Panc1 (cell line): ENCODE data around the gene CDC5L. TPM values are rescaled to one million over a fixed set of nuclear protein-coding genes. Genes with fewer than 3 reads are reported as not detected.

Experiments used
- ATAC-seq: fragments of 200-7000 bp; cut with Tn5 transposase; 2 replicates; pipeline ENCODE4 v1.9.1; 2020; ENCODE audit warnings: mild to moderate bottlenecking, moderate library complexity
- BruUV-seq: library from RNA; stranded (reverse); fragments of 400-500 nt; replicated peaks from 2 replicates; lab custom pipeline; 2021; lab: Mats Ljungman, UMichigan
- CTCF ChIA-PET: fragments of 300-600 bp; sonication (Branson Sonifier 250); formaldehyde crosslinking; loops from one replicate; lab custom pipeline; 2022; ENCODE audit warnings: antibody characterized with exemption; lab: Charles Lee
- POLR2A ChIA-PET: fragments of 300-600 bp; sonication (Branson Sonifier 250); formaldehyde crosslinking; loops from one replicate; lab custom pipeline; 2022; ENCODE audit warnings: antibody characterized with exemption; lab: Charles Lee
- DNase-seq: peaks from one replicate; pipeline ENCODE4 v3.0.0-alpha.2; 2010; ENCODE audit warnings: low read depth, low spot score
- H3K27ac ChIP-seq: 2 replicates; pipeline ENCODE4 v1.5.1; 2011; ENCODE audit warnings: mild to moderate bottlenecking, low read length, inconsistent platforms
- H3K27me3 ChIP-seq: fragments of 200-500 bp; sonication (Bioruptor generic); 2 replicates; pipeline ENCODE4 v1.6.0; 2014; ENCODE audit warnings: low read length, inconsistent platforms; ENCODE audit not compliant: control insufficient read depth, insufficient read depth
- H3K36me3 ChIP-seq: fragments of 200-500 bp; sonication (Bioruptor generic); 2 replicates; pipeline ENCODE4 v1.5.1; 2014; ENCODE audit warnings: inconsistent platforms, mild to moderate bottlenecking, low read length, moderate library complexity; ENCODE audit not compliant: control insufficient read depth, insufficient read depth
- H3K4me1 ChIP-seq: 2 replicates; pipeline ENCODE4 v1.5.1; 2011; ENCODE audit warnings: inconsistent platforms, mild to moderate bottlenecking, low read length, moderate library complexity; ENCODE audit not compliant: control insufficient read depth, insufficient read depth
- H3K4me3 ChIP-seq, 2 experiments: 2 replicates each; pipeline ENCODE4 v1.5.1; 2011 to 2012; ENCODE audit warnings: low read depth in 2 of 2, low read length in 2 of 2, mild to moderate bottlenecking in 2 of 2, inconsistent platforms in 1 of 2, moderate library complexity in 1 of 2
- H3K9me3 ChIP-seq: fragments of 200-500 bp; sonication (Bioruptor generic); 2 replicates; pipeline ENCODE4 v1.5.1; 2014; ENCODE audit warnings: low read depth, mild to moderate bottlenecking, inconsistent platforms, low read length, moderate library complexity; ENCODE audit not compliant: control insufficient read depth, insufficient read depth
- CTCF ChIP-seq: fragments of 450-650 bp; IDR thresholded peaks from 2 replicates; pipeline ENCODE4 v1.5.1; 2017; ENCODE audit warnings: mild to moderate bottlenecking
- POLR2AphosphoS5 ChIP-seq: IDR thresholded peaks from 2 replicates; pipeline ENCODE4 v1.6.1; 2012; ENCODE audit warnings: mild to moderate bottlenecking, low read depth, low read length, moderate library complexity
- SIN3A ChIP-seq: IDR thresholded peaks from 2 replicates; pipeline ENCODE4 v1.6.1; 2012; ENCODE audit warnings: low read depth, mild to moderate bottlenecking, low read length, moderate library complexity, borderline replicate concordance; ENCODE audit not compliant: insufficient read depth
- TCF7L2 ChIP-seq: IDR thresholded peaks from 2 replicates; pipeline ENCODE4 v1.6.1; 2011; ENCODE audit warnings: mild to moderate bottlenecking, low read depth, low read length, inconsistent platforms
- in situ Hi-C: cut with HindIII; loops from 2 replicates; pipeline ENCODE4 v1.10.0; 2016; ENCODE audit warnings: low sequenced_read_pairs, low pct_unique_long_range_greater_than_20kb
- intact Hi-C: fragments of 100-400 bp; cut with micrococcal nuclease; formaldehyde crosslinking; loops from one replicate; pipeline ENCODE4 v1.10.0; 2022; ENCODE audit not compliant: unreplicated experiment
- total RNA-seq: library from RNA; stranded (reverse); gene quantifications from one replicate; pipeline ENCODE4 v1.2.1, GENCODE V29; 2021; ENCODE audit not compliant: unreplicated experiment
- TF ChIP-seq, protein P1 (sequence below), 2 experiments: IDR thresholded peaks; 2 replicates each; pipeline ENCODE4 v1.6.1; 2011 to 2012; ENCODE audit warnings: low read depth in 2 of 2, control low read depth in 1 of 2, low read length in 1 of 2, mild to moderate bottlenecking in 1 of 2, moderate library complexity in 1 of 2; ENCODE audit not compliant: insufficient read depth in 1 of 2

Gene CDC5L
- total RNA-seq, 1 experiment from 2014 or later = 23.3 TPM

- POLR2A ChIA-PET = no interaction called here
- Histone ChIP-seq H3K36me3 (no peaks in the 10 kb centered on the region), H3K4me1 (no peaks in the 10 kb centered on the region), H3K27ac (no peak overlapping the region), H3K27me3 (no peaks in the 10 kb centered on the region; the same call in 1 of the 2 replicates), H3K4me3 (no peak overlapping the region), H3K9me3 (no peaks in the 10 kb centered on the region)
- no TSS peak for BruUV-seq
- TF ChIP-seq, protein P1, sequence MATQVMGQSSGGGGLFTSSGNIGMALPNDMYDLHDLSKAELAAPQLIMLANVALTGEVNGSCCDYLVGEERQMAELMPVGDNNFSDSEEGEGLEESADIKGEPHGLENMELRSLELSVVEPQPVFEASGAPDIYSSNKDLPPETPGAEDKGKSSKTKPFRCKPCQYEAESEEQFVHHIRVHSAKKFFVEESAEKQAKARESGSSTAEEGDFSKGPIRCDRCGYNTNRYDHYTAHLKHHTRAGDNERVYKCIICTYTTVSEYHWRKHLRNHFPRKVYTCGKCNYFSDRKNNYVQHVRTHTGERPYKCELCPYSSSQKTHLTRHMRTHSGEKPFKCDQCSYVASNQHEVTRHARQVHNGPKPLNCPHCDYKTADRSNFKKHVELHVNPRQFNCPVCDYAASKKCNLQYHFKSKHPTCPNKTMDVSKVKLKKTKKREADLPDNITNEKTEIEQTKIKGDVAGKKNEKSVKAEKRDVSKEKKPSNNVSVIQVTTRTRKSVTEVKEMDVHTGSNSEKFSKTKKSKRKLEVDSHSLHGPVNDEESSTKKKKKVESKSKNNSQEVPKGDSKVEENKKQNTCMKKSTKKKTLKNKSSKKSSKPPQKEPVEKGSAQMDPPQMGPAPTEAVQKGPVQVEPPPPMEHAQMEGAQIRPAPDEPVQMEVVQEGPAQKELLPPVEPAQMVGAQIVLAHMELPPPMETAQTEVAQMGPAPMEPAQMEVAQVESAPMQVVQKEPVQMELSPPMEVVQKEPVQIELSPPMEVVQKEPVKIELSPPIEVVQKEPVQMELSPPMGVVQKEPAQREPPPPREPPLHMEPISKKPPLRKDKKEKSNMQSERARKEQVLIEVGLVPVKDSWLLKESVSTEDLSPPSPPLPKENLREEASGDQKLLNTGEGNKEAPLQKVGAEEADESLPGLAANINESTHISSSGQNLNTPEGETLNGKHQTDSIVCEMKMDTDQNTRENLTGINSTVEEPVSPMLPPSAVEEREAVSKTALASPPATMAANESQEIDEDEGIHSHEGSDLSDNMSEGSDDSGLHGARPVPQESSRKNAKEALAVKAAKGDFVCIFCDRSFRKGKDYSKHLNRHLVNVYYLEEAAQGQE (IDR thresholded peaks at IDR 0.05; ENCODE audit: insufficient read depth in 1 of 2, low read depth in 2 of 2, low read length in 1 of 2) = no peak
- TF ChIP-seq CTCF (no peak), SIN3A (no peak), POLR2AphosphoS5 (no peak), TCF7L2 (no peak)
- CTCF ChIA-PET = interaction anchor here (2.6 kb wide), 1 partner anchor 13 kb away, joined by 7 read pairs; no protein-coding TSS in a partner anchor
- no peak for ATAC-seq
- intact Hi-C loops (no loop called here), in situ Hi-C loops (no loop called here)
- DNase-seq = no peak
Observed at GRCh38 chr6:44462335-44462734, 74.8 kb downstream of the CDC5L start.

- BruUV-seq = no TSS peak
- Histone ChIP-seq H3K27ac (no peak overlapping the region), H3K4me3 (no peak overlapping the region), H3K4me1 (no peaks in the 10 kb centered on the region), H3K36me3 (no peaks in the 10 kb centered on the region), H3K27me3 (no peaks in the 10 kb centered on the region; the same call in 1 of the 2 replicates), H3K9me3 (no peaks in the 10 kb centered on the region)
- ATAC-seq = no peak
- ChIA-PET POLR2A (no interaction called here), CTCF (interaction anchor here (2.6 kb wide), 1 partner anchor 12 kb away, joined by 7 read pairs; no protein-coding TSS in a partner anchor)
- intact Hi-C loops = no loop called here
- in situ Hi-C loops = no loop called here
- DNase-seq = no peak
- no peak for TF ChIP-seq CTCF
- TF ChIP-seq SIN3A = no peak
- TF ChIP-seq, protein P1 (IDR thresholded peaks at IDR 0.05; ENCODE audit: insufficient read depth in 1 of 2, low read depth in 2 of 2, low read length in 1 of 2) = no peak
- no peak for TF ChIP-seq POLR2AphosphoS5
- TF ChIP-seq TCF7L2 = no peak
Observed at GRCh38 chr6:44462797-44463727, 75.6 kb downstream of the CDC5L start.
